NCI-H345 treated with DMSO at 0.1 percent for 48 hours (cell line): Measurements from ENCODE around the gene NTHL1.
A peak's percentile ranks its signal among the peaks of the same experiment; 100 is the strongest.

Experiments used
- DNase-seq: peaks from one replicate; lab custom pipeline; 2025; ENCODE audit not compliant: unreplicated experiment; lab: John Stamatoyannopoulos, UW

Gene NTHL1

GRCh38 chr16:2031081-2031577 lies 16.5 kb downstream of the NTHL1 start:
- no peak for DNase-seq

GRCh38 chr16:2030036-2030435 lies 17.6 kb downstream of the NTHL1 start:
- DNase-seq: no peak

DNA sequence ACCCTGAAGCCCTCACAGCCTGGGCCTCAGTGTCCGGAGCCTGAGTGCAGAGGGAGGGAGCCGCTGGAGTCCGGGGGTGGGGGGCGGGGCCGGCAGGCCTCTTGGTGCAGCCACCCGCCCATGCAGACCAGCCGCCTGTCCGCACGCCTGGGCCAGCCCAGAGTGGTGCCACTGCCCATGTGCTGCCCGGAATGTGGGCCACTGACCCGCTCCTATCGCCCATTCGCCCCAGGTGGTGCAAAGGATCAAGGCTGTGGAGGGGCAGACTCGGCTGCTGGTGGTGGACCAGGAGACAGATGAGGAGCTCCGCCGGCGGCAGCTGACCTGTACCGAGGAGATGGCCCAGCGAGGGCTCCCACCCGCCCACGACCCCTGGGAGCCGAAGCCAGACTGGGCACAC lies 18.3 kb downstream of the NTHL1 start:
- DNase-seq: no peak

- peak; percentile 54 for DNase-seq
These were observed 18.9 kb downstream of the NTHL1 start for GRCh38 chr16:2028620-2029220.

- DNase-seq: no peak
These were observed 19.5 kb downstream of the NTHL1 start for GRCh38 chr16:2028146-2028545.

GRCh38 chr16:2027024-2028010 lies 20.3 kb downstream of the NTHL1 start:
- no peak for DNase-seq

- DNase-seq: no peak
These were observed 21.1 kb downstream of the NTHL1 start, which contains the start of gene NHERF2 for GRCh38 chr16:2026461-2027023. Gene NHERF2 (plus strand): TSS chr16:2026902. CDS start chr16:2027006, 104 bp downstream.

- no peak for DNase-seq
These were observed 21.7 kb downstream of the NTHL1 start for GRCh38 chr16:2025878-2026460.

DNA sequence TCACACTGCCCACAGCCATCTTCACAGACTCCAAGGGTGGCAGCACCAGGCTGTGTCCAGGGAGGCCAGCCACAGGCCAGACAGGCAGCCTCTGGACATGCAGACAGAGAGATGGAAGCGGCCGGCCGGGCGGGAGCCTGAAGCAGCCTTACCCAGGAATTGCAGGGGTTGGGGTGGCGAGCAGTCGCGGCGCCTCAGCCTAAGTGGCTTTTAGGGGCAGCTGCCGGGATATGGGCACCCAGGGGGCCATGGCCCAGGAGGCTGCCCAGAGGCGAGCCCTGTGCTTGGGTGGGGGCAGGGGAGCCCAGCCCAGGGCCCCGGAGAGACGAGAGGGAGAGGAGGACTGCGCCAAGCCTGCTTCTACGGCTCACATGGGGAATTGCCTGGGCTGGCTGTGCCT lies 22.4 kb downstream of the NTHL1 start:
- DNase-seq: no peak

DNA sequence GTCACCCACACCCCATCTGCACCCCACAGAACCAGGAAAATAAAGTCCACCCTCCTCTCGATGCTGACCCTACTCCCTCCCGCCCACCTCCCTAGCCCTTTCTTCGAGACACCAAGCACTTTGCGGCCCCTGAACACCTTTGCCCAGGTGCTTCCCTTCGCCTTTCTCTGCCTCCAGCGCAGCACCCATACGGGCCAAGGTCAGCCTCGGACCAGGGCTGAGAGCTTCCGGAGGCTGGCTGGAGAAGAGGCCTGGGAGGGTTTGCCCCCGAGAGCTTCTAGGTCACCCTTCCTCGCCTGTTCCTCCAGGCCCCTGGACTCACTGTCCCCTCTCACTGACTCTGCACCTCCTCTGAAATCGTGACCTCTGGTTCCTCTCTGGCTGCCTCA lies 23.6 kb downstream of the NTHL1 start:
- DNase-seq: no peak

- DNase-seq: peak; percentile 85
These were observed 24.3 kb downstream of the NTHL1 start for GRCh38 chr16:2023092-2024031.

GRCh38 chr16:2022723-2023091 lies 24.9 kb downstream of the NTHL1 start:
- no peak for DNase-seq

GRCh38 chr16:2019921-2020831 lies 27.5 kb downstream of the NTHL1 start:
- DNase-seq: no peak

GRCh38 chr16:2019518-2019920 lies 28.1 kb downstream of the NTHL1 start, which contains the start of gene NPW:
Gene NPW (plus strand): TSS chr16:2019785.
- DNase-seq: no peak

GRCh38 chr16:2016407-2016922 lies 31.2 kb downstream of the NTHL1 start:
- DNase-seq: no peak

DNA sequence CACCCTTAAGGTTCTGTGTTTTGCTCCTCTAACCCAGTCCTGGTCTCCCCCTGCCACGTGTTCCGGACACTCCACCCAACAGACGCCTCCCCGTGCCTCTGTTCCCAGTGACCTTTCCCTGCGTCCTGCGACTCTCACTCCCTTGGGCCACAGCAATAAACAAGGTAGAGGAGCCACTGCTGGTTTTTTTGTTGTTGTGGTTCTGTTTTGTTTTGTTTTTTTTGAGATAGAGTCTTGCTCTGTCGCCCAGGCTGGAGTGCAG lies 31.8 kb downstream of the NTHL1 start:
- DNase-seq: no peak

DNA sequence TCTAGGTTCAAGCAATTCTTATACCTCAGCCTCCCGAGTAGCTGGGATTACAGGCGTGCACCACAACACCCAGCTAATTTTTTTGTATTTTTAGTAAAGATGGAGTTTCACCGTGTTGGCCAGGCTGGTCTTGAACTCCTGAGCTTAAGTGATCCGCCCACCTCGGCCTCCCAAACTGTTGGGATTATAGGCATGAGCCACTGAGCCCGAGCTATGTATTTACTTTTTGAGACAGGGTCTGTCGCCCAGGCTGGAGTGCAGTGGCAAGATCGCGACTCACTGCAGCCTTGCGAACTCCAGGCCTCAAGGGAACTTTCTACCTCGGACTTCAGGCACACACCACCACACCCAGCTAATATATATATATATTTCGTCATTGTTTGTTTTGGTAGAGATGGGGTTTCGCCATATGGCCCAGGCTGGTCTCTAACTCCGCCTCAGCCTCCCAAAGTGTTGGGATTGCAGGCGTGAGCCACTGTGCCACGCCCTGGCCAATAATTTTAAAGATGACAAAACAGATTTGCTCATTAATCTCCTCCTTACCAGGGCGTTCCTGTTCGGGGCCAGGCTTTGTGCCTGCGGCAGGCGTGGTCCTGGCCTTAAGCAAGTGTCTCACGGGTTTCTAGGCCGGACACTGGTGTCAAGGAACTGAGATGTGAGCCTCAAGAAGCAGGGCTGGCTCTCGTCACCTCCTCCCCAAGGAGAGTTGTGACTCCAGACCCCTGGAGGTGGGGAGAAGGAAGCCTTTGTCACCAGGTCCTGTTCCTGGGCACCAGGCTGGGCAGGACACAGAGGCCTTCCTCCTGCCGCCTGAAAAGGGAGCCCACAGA lies 32.3 kb downstream of the NTHL1 start:
- DNase-seq: no peak

GRCh38 chr16:2013527-2013926 lies 34.1 kb downstream of the NTHL1 start:
- DNase-seq: no peak
